ENCODE data around the gene HINT1. TPM values are rescaled to one million over a fixed set of nuclear protein-coding genes. Genes with fewer than 3 reads are reported as not detected.
"Not testable (repeated sequence)": the region's sequence is repeated elsewhere in the genome, so short reads cannot be mapped to it uniquely, and the experiment has no call there.

The HINT1 gene
- polyA plus RNA-seq, 10 donors: 319 to 404 (median 367) TPM

DNA sequence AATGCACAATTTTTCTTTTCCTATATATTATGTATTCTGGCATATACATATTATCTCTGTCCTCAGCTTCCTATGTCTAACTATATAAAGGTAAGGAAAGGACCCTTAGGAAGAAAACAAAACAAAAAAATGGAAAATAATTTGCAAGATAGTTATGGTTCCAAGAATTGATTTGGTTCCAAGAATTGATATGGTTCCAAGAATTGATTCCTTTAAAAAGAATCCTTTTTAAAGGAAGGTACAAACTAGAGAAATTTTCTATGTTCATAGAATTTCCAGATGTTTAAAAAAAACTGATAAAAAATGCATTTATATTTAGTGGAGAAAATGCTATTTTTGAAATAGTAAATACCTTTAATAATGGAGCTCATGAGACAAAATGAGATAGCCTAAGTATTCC, 17.8 kb upstream of the HINT1 start:
- no peak for DNase-seq

- no peak for DNase-seq
Observed at GRCh38 chr5:131180407-131180806, 15.4 kb upstream of the HINT1 start.

DNA sequence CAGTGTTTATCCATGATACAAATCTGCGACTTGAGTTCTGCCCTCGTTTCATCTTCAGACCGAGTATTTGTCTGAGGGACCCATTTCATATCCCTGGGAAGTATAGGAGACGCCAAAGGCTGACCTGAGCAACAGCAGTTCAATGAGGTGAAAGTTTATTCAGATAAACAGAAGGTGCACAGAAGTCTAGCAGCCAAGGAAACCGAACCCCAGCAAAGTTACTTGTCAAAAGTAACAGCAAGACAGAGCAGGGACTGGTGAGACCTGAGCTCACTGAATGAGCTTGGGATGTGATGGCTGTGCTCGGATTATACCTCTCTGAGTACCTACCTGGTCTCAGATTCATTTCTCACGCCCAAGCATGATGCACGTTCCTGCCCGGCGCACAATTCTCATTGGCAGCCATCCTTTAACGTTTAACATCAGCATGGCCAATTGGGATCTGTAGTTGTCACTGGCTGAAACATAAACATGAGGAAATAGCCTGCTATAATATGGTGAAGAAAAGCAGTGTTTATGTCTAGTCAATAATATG, 6.3 kb upstream of the HINT1 start:
- DNase-seq: no peak

GRCh38 chr5:131170540-131171275, 5.7 kb upstream of the HINT1 start, which contains the start of gene LYRM7:
TSS of gene LYRM7 (plus strand) at chr5:131170944. CDS start at chr5:131171021, 77 bp downstream.
- DNase-seq: peak; percentile 99 to 100 (median 99)

DNA sequence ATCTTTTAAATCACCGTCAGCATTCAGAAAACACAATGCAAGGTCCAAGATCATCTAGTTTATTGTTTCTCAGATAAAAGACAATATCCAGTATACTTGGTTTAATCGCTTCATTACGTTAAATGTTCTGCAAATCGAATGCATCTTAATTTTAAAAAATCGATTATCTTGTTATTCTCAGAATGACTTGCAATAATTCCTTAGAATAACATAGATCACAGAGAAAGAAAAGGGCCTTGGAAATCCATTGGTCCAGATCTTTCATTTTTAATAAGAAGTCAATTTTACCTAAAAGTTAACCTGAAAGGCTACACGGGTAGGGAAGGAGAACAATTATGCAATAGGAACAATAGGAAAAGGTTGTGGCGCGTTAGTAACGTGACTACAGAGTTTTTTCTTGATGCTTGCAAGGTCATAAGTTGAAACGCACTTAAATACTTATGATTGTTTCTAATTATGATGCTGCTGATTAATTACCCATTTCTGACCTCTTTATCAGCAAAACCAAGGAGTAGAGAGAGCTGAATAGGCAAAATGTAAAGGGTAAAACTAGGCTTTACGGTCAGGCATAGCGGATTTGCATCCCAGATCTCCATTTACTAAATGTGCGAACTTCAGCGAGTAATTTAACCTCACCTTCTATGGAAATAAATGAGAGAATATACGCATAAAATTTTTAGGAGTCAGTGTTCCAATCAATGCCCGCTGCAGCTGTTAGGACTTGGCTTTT, 4.9 kb upstream of the HINT1 start:
- DNase-seq: no peak

- DNase-seq: no peak
Observed at GRCh38 chr5:131167615-131168014, 2.6 kb upstream of the HINT1 start.

DNA sequence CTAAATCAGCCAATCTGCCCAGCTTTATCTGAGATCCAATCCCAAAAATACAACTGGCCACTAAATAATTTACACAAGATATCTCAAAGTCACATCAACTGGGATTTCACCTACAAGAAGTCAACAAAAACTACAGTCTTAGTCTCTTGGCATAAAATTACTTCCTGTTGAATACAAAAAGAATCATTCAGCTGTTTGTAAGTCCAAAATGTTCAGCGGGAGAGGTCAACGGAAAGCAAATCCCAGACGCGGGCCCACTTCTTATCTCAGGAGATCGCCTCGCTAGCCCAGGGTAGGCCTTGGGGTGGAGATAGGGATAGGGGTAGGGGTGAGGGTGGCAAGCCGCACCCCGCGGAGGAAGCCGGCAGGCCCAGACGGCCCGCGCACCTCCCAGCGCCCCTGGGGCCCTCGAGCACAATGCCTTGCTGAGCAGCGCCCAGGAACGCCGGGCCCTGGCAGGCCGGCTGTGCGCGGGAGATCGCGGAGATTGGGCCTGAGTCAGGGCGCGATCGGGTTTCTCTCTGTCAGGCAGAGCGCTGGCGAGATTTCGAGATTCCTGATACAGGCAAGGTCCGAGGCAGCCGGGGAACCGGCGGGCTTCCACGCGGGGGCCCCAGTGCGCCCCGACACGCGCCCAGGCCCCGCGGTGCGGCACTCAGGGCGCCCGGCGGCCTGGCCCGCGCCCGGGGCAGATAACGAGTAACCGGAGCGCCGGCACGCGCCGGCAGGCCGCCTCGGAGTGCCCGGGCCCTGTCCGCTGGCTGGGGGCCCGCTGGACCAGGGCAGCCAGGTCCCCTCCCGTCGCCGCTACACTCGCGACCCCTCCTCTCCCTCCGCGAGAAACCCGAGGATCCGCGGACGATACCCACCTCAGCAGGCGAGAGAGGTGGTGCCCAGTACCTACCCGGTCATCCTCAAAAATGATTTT, 601 bp downstream of the HINT1 start:
- DNase-seq: peak; percentile 66 to 89 (median 73)

DNA sequence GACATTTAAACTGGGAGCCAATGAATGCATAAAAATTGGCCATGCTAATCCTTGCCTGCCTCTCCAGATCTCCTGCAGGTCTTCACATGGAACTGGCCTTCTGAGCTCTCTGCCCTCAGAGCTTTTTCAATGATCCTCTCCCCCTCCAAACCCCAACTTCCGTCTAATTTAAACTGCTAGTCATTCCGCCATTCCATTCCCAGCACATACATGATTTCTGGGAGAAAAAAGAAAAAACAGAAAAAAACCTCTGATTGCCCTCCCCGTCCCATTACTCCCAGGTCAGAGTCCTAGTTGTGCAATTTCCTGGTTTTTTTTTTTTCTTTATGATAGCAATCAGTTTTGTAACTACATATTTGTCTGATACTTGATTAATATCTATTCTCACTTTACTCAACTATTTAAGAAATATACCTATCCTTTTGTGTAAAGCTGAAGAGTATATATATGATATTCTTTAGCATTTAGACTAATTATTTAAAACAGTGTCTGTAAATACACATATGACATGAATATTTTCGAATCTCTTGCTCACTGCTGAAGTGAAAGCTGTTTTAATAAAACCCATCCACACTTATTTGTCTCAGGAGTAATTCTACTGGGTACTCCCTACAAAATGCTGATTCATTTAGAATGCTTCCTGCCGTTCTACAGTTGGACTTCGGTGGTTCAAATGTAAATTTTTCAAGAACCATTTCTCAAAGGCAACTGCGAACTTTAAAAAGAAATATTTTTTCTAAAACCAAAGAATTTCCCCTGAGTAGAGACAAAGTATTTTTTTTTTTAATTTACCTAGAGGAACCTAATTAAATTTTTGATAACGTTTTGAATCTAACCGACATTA, 1.6 kb downstream of the HINT1 start:
- peak in 2 of 3 donors; percentile 6 to 11 for DNase-seq

GRCh38 chr5:131160134-131160533, 4.9 kb downstream of the HINT1 start:
- DNase-seq: no peak

- no peak for DNase-seq
Observed at GRCh38 chr5:131156957-131157356, 8.1 kb downstream of the HINT1 start.

- no peak for DNase-seq
Observed at GRCh38 chr5:131156385-131156784, 8.7 kb downstream of the HINT1 start.

DNA sequence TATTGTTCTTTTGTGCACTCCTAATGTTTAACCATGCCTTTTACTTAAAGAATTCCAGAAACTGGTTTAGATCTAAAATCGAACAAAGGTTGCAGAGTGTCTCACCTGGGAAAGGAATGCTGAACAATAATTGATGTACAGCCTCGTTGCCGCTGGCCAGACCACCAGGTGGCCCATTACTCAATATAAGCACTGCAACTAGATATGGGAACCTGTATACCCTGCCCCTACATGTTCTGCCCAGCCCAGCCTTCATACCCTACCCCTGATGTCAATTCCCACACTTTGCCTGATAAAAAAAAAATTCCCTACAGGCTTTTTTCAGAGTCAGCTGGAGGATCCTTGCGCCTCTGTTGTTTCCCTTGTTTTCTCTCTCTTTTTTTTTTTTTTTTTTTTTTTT, 13.8 kb downstream of the HINT1 start:
- DNase-seq: no peak

DNA sequence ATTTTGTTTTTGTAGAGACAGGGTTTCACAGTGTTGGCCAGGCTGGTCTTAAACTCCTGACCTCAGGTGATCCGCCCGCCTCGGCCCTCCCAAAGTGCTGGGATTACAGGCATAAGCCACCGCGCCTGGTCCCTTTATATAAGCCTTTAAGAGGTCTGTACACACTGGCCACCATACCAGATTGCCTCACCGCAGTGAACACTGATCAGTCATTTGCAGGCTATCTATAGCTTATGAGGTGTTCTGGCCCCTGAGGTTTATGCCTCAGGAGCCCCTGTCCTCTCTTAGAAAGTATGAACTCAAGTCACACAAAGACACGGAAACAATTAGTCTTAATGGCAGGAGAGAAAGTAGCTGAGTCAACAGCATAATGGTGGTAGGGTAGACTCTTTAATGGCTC, 14.6 kb downstream of the HINT1 start:
- DNase-seq: no peak

DNA sequence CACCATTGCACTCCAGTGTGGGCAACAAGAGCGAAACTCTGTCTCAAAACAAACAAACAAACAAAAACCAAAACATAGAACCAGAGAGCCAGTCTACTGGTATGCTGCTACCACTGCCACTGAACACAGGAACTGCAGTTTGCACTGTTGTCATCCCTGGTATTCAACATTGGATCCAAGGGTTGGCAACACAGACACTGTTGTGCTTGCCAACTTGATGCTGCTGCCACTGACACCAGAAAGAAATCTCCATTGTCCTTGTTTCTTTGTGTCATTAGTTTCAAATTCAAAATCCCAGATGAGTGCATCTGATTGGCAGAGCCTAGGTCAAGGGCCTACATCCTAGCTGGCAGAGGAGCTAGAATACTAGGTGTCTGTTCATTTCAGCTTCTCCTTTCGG, 16.2 kb downstream of the HINT1 start:
- DNase-seq: no peak

GRCh38 chr5:131147258-131147657, 17.8 kb downstream of the HINT1 start:
- DNase-seq: no peak

DNA sequence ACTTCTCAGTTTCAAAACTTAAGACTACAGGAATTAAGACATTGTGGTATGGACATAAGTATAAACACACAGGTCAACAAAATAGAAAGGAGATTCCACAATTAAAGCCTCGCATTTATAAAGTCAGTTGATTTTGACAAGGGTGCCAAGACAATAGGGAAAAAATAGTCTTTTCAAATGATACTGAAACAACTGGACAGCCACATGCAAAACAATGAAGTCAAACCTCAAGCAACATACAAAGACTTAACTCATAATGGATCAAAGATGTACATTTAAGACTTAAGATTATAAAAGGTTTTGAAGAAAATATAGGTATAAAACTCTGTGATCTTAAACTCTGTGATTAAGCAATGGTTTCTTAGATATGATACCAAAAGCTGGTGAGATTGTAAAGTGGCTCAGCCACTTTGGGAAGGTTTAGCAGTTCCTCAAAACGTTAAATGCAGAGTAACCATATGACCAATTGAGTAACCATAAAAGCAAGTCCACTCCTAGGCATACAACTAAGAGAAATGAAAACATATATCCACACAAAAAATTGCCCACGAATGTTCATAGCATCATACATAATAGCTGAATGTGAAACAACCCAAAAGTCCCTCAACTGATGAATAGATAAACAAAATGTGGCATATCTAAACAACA, 22.0 kb downstream of the HINT1 start:
- DNase-seq: no peak

DNA sequence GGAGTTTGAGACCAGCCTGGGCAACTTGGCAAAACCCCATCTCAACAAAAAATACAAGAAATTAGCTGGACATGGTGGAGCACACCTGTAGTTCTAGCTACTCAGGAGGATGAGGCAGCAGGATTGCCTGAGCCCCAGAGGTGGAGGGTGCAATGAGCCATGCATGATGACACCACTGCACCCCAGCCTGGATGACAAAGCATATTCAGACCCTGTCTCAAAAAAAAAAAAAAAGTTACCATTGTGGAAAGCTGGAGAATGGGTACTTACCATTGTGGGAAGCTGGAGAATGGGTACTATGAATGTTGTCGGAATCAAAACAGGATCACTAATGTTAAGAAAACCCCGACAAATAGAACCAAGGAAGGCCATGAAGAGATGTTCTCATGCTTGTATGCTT, 25.7 kb downstream of the HINT1 start:
- no peak for DNase-seq

- DNase-seq: not testable (repeated sequence)
Observed at GRCh38 chr5:131138406-131138805, 26.6 kb downstream of the HINT1 start.

- not testable (repeated sequence) for DNase-seq
Observed at GRCh38 chr5:131133091-131133490, 32.0 kb downstream of the HINT1 start.

DNA sequence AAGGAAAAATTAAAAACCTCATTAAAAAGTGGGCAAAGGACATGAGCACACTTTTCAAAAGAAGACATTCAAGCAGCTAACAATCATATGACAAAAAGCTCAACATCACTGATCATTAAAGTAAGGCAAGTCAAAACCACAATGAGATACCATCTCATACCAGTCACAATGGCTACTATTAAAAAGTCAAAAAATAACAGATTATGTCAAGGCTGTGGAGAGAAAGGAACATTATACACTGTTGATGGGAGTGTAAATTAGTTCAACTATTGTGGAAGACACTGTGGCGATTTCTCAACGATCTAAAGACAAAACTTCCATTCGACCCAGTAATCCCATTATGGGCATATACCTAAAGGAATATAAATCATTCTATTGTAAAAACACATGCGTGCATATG, 35.8 kb downstream of the HINT1 start:
- no peak for DNase-seq

Data from muscle of back (tissue), 11 donors.